HCT116 (cell line): Measurements from ENCODE around the gene POLR3C. TPM values are rescaled to one million over a fixed set of nuclear protein-coding genes. Genes with fewer than 3 reads are reported as not detected.

Experiments used
- ATAC-seq: fragments of 200-7000 bp; cut with Tn5 transposase; 2 replicates; pipeline ENCODE4 v1.9.1; 2020; ENCODE audit warnings: mild to moderate bottlenecking, moderate library complexity
- BruUV-seq: library from RNA; stranded (reverse); fragments of 400-500 nt; replicated peaks from 2 replicates; lab custom pipeline; 2021; lab: Mats Ljungman, UMichigan
- CTCF ChIA-PET: fragments of 300-600 bp; sonication (Branson Sonifier 250); formaldehyde crosslinking; loops from one replicate; lab custom pipeline; 2021; ENCODE audit warnings: antibody characterized with exemption; lab: Charles Lee
- POLR2A ChIA-PET: fragments of 300-600, 350-600 bp; sonication (Branson Sonifier 250); formaldehyde crosslinking; loops from one replicate; lab custom pipeline; 2021; ENCODE audit warnings: antibody characterized with exemption; lab: Charles Lee
- RAD21 ChIA-PET, 2 experiments: fragments of 300-600 bp; sonication (Branson Sonifier 250); formaldehyde crosslinking; loops; one replicate each; lab custom pipeline; 2023; ENCODE audit warnings: low total read pairs in 2 of 2; ENCODE audit not compliant: uncharacterized antibody in 2 of 2, unreplicated experiment in 2 of 2, low non-redundant PET in 1 of 2; lab: Charles Lee
- DNase-seq: peaks from one replicate; pipeline ENCODE4 v3.0.0-alpha.2; 2010; ENCODE audit warnings: low read depth, low spot score
- H2AFZ ChIP-seq: fragments of 200-600 bp; shearing (Covaris generic), sonication (generic); 2 replicates; pipeline ENCODE4 v1.6.1; 2017; ENCODE audit warnings: low read depth, mixed run types, mixed read lengths, antibody characterized with exemption, low read length; ENCODE audit not compliant: poor library complexity, severe bottlenecking
- H3K27ac ChIP-seq: 2 replicates; pipeline ENCODE4 v1.5.1; 2012; ENCODE audit warnings: low read depth, low read length
- H3K27me3 ChIP-seq: fragments of 200-600 bp; sonication (generic); 2 replicates; pipeline ENCODE4 v1.6.1; 2016; ENCODE audit warnings: mixed run types, low read length, mixed read lengths; ENCODE audit not compliant: insufficient read depth
- H3K36me3 ChIP-seq, 2 experiments: fragments of 200-500 bp in 1 of 2; fragments of 200-600 bp in 1 of 2; sonication (Bioruptor generic) in 1 of 2; sonication (generic) in 1 of 2; 2 replicates each; pipeline versions ENCODE4 v1.5.1 to v1.6.1; 2014 to 2016; ENCODE audit warnings: low read length in 2 of 2, inconsistent platforms in 1 of 2, mixed read lengths in 1 of 2, mixed run types in 1 of 2; ENCODE audit not compliant: insufficient read depth in 2 of 2, control insufficient read depth in 1 of 2
- H3K4me1 ChIP-seq, 2 experiments: fragments of 200-600 bp in 1 of 2; sonication (generic) in 1 of 2; 2 replicates each; pipeline versions ENCODE4 v1.5.1 to v1.6.1; 2012 to 2017; ENCODE audit warnings: low read length in 2 of 2, inconsistent platforms in 1 of 2, mild to moderate bottlenecking in 1 of 2, mixed read lengths in 1 of 2, mixed run types in 1 of 2, moderate library complexity in 1 of 2; ENCODE audit not compliant: insufficient read depth in 2 of 2, control insufficient read depth in 1 of 2
- H3K4me2 ChIP-seq: fragments of 200-600 bp; sonication (generic); 2 replicates; pipeline ENCODE4 v1.6.1; 2017; ENCODE audit warnings: mixed run types, low read length, mixed read lengths
- H3K4me3 ChIP-seq, 2 experiments: fragments of 200-600 bp in 1 of 2; sonication (generic) in 1 of 2; replicated peaks in 1 of 2; 2 replicates each; pipeline ENCODE4 v1.5.1; 2011 to 2016; ENCODE audit warnings: low read length in 2 of 2, control low read depth in 1 of 2, low read depth in 1 of 2, mild to moderate bottlenecking in 1 of 2, mixed read lengths in 1 of 2, mixed run types in 1 of 2
- H3K79me2 ChIP-seq: fragments of 200-600 bp; sonication (generic); 2 replicates; pipeline ENCODE4 v1.6.1; 2017; ENCODE audit warnings: mild to moderate bottlenecking, mixed run types, low read length, moderate library complexity, mixed read lengths; ENCODE audit not compliant: insufficient read depth
- H3K9ac ChIP-seq: fragments of 200-600 bp; sonication (generic); 2 replicates; pipeline ENCODE4 v1.6.1; 2016; ENCODE audit warnings: low read length, mixed read lengths
- H3K9me2 ChIP-seq: fragments of 200-600 bp; sonication (generic), shearing (Covaris generic); 2 replicates; pipeline ENCODE4 v1.6.1; 2017; ENCODE audit warnings: mixed run types, mild to moderate bottlenecking, moderate library complexity; ENCODE audit not compliant: insufficient read depth
- H3K9me3 ChIP-seq, 2 experiments: fragments of 200-500 bp in 1 of 2; fragments of 200-600 bp in 1 of 2; sonication (Bioruptor generic) in 1 of 2; sonication (generic) in 1 of 2; 2 replicates each; pipeline ENCODE4 v1.6.1; 2014 to 2017; ENCODE audit warnings: low read length in 2 of 2, mixed read lengths in 2 of 2, inconsistent platforms in 1 of 2, low read depth in 1 of 2, mild to moderate bottlenecking in 1 of 2, mixed run types in 1 of 2, moderate library complexity in 1 of 2; ENCODE audit not compliant: control insufficient read depth in 1 of 2, insufficient read depth in 1 of 2
- H4K20me1 ChIP-seq: fragments of 200-600 bp; sonication (generic), shearing (Covaris generic); 2 replicates; pipeline ENCODE4 v1.6.1; 2017; ENCODE audit warnings: mixed run types, mild to moderate bottlenecking, moderate library complexity; ENCODE audit not compliant: insufficient read depth
- CEBPB ChIP-seq: IDR thresholded peaks from 2 replicates; pipeline ENCODE4 v1.6.1; 2012; ENCODE audit warnings: low read depth
- CTCF ChIP-seq, 3 experiments: fragments of 200-600 bp in 1 of 3; sonication (generic) in 1 of 3; IDR thresholded peaks in 2 of 3; conservative IDR thresholded peaks in 1 of 3; 2 replicates each; pipeline ENCODE4 v1.5.1; 2012 to 2017; ENCODE audit warnings: low read depth in 2 of 3, low read length in 2 of 3, antibody characterized with exemption in 1 of 3, borderline replicate concordance in 1 of 3, control low read depth in 1 of 3, mild to moderate bottlenecking in 1 of 3, mixed read lengths in 1 of 3, mixed run types in 1 of 3, moderate library complexity in 1 of 3; ENCODE audit not compliant: insufficient read depth in 1 of 3
- EZH2 ChIP-seq: fragments of 200-600 bp; sonication (generic); IDR thresholded peaks from 2 replicates; pipeline ENCODE4 v1.6.1; 2017; ENCODE audit warnings: antibody characterized with exemption, mixed run types
- FOSL1 ChIP-seq: IDR thresholded peaks from 2 replicates; pipeline ENCODE4 v1.6.1; 2012; ENCODE audit warnings: low read depth
- JUND ChIP-seq: IDR thresholded peaks from 2 replicates; pipeline ENCODE4 v1.6.1; 2012
- POLR2AphosphoS5 ChIP-seq: IDR thresholded peaks from 2 replicates; pipeline ENCODE4 v1.6.1; 2011; ENCODE audit warnings: mild to moderate bottlenecking, low read depth, low read length, moderate library complexity
- REST ChIP-seq: IDR thresholded peaks from 2 replicates; pipeline ENCODE4 v1.6.1; 2012; ENCODE audit warnings: low read depth
- SIN3A ChIP-seq: IDR thresholded peaks from 2 replicates; pipeline ENCODE4 v1.6.1; 2012; ENCODE audit warnings: low read depth
- SP1 ChIP-seq: IDR thresholded peaks from 2 replicates; pipeline ENCODE4 v1.6.1; 2012; ENCODE audit warnings: low read depth
- SRF ChIP-seq: IDR thresholded peaks from 2 replicates; pipeline ENCODE4 v1.6.1; 2012; ENCODE audit warnings: low read depth
- ZNF274 ChIP-seq: fragments of 200-500 bp; sonication (Bioruptor generic); IDR thresholded peaks from 2 replicates; pipeline ENCODE4 v1.6.1; 2014; ENCODE audit warnings: mild to moderate bottlenecking, low read depth, low read length, inconsistent platforms
- intact Hi-C: fragments of 100-400 bp; cut with micrococcal nuclease; formaldehyde crosslinking; loops from 2 replicates; pipeline ENCODE4 v1.10.0; 2022
- total RNA-seq: library from RNA; stranded (reverse); gene quantifications from one replicate; pipeline ENCODE4 v1.2.1, GENCODE V29; 2021; ENCODE audit not compliant: unreplicated experiment
- TF ChIP-seq, protein P1 (sequence below): IDR thresholded peaks from 2 replicates; pipeline ENCODE4 v1.6.1; 2012

The POLR3C gene
- total RNA-seq, 1 experiment from 2014 or later: 25.4 TPM

- POLR2A ChIA-PET: no interaction called here
- BruUV-seq: no TSS peak
- intact Hi-C loops: no loop called here
Measured at GRCh38 chr1:145795257-145795881, 28.6 kb upstream of the POLR3C start.

More at GRCh38 chr1:145795257-145795881, 28.6 kb upstream of the POLR3C start:
- Histone ChIP-seq H3K4me1 (no peaks in the 10 kb centered on the region), H3K9ac (no peak overlapping the region), H4K20me1 (no peaks in the 10 kb centered on the region), H3K4me3 (no peak overlapping the region), H3K4me2 (no peak overlapping the region), H3K27me3 (no peaks in the 10 kb centered on the region), H2AFZ (no peak overlapping the region), H3K9me2 (no peaks in the 10 kb centered on the region), H3K9me3 (peaks cover 0 to 6% of the 10 kb centered on the region in 2 experiments; a peak in 2 of 4 replicates), H3K36me3 (no peaks in the 10 kb centered on the region), H3K27ac (no peak overlapping the region), H3K79me2 (peaks cover 34% of the 10 kb centered on the region)
- DNase-seq (no peak), ATAC-seq (no peak)
- no peak for TF ChIP-seq FOSL1
- no peak for TF ChIP-seq SIN3A
- no peak for TF ChIP-seq ZNF274
- TF ChIP-seq SRF: no peak
- TF ChIP-seq POLR2AphosphoS5: no peak
- no peak for TF ChIP-seq CTCF (IDR thresholded peaks at IDR 0.05 in 2 of 3, conservative IDR thresholded peaks at IDR 0.05 in 1 of 3; ENCODE audit: borderline replicate concordance in 1 of 3, insufficient read depth in 1 of 3, low read depth in 2 of 3, low read length in 2 of 3)
- TF ChIP-seq, protein P1, sequence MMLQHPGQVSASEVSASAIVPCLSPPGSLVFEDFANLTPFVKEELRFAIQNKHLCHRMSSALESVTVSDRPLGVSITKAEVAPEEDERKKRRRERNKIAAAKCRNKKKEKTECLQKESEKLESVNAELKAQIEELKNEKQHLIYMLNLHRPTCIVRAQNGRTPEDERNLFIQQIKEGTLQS: no peak
- TF ChIP-seq REST: no peak
- no peak for TF ChIP-seq EZH2
- no peak for TF ChIP-seq JUND
- no peak for TF ChIP-seq SP1
- TF ChIP-seq CEBPB: no peak
- RAD21 ChIA-PET: no interaction called here
- CTCF ChIA-PET: interaction anchor here (1.5 kb wide), 1 partner anchor 50 kb away, joined by 3 read pairs; the partner anchor contains the start of gene NUDT17
